ENCODE measurements around the gene CUX1. TPM values are rescaled to one million over a fixed set of nuclear protein-coding genes. Genes with fewer than 3 reads are reported as not detected.

CUX1 gene
- total and polyA plus RNA-seq, 2 of the 13 experiments (the other 11 are each of a cell fraction or from before 2014, with no cell fraction given) = 13.7 to 14.9 TPM

- H3K9me3 ChIP-seq (ENCODE audit: low read length) = no peaks in the 10 kb centered on the region
- no peak overlapping the region for H3K9ac ChIP-seq (ENCODE audit: insufficient read depth, low read depth, low read length)
- FAIRE-seq = no peak
- no peak overlapping the region; the same call in 1 of the 2 replicates for H3K4me2 ChIP-seq (ENCODE audit: low read depth, low read length)
- H3K27ac ChIP-seq (ENCODE audit: extremely low read length, insufficient read depth, low read length) = no peak overlapping the region
- H2AFZ ChIP-seq (ENCODE audit: low read length) = no peak overlapping the region
- peak; percentile 37 for ATAC-seq
- H3K36me3 ChIP-seq (replicated peaks in 1 of 2; ENCODE audit: control insufficient read depth in 1 of 2, insufficient read depth in 2 of 2, low read length in 2 of 2) = no peaks in the 10 kb centered on the region
- TF ChIP-seq AKAP8 (CRISPR knock-in tag; IDR thresholded peaks at IDR 0.05) (no peak), HBP1 (CRISPR knock-in tag; IDR thresholded peaks at IDR 0.05; ENCODE audit: low read depth) (no peak), CTCF (CRISPR knock-in tag; IDR thresholded peaks at IDR 0.05) (peak; percentile 19; the same call in 1 of the 2 replicates), HINFP (CRISPR knock-in tag; IDR thresholded peaks at IDR 0.05; ENCODE audit: low read depth) (no peak), ZNF724P (CRISPR knock-in tag; IDR thresholded peaks at IDR 0.05; ENCODE audit: borderline replicate concordance) (no peak), ZFX (CRISPR knock-in tag; IDR thresholded peaks at IDR 0.05; ENCODE audit: low read depth) (0 out of 2 replicates have a peak, but pooled peaks have one; percentile 6), NR0B2 (CRISPR knock-in tag; IDR thresholded peaks at IDR 0.05) (no peak), ZNF687 (CRISPR knock-in tag; IDR thresholded peaks at IDR 0.05) (peak; percentile 55)
- intact Hi-C loops (cut with micrococcal nuclease; ENCODE audit: unreplicated experiment) (no loop called here), in situ Hi-C loops (cut with HindIII; ENCODE audit: extremely low pct_ligation_motif_present, low pct_unique_long_range_greater_than_20kb) (no loop called here)
- no peak overlapping the region for H3K4me3 ChIP-seq (replicated peaks in 1 of 3; ENCODE audit: insufficient read depth in 1 of 3, low read depth in 2 of 3, low read length in 3 of 3)
- ChIA-PET CTCF (ENCODE audit: low intra/inter-chr PET ratio, low total read pairs) (no interaction called here), POLR2A (no interaction called here)
- no peaks in the 10 kb centered on the region for H4K20me1 ChIP-seq (ENCODE audit: insufficient read depth, low read length)
- H3K27me3 ChIP-seq (ENCODE audit: control insufficient read depth in 1 of 2, insufficient read depth in 2 of 2, low read length in 2 of 2) = peaks cover 0 to 5% of the 10 kb centered on the region in 2 experiments; a peak in 1 of 5 replicates
- no CpG with 5 or more reads among the region's 11 CpGs for WGBS (ENCODE audit: low lambda C conversion rate)
- no peak for DNase-seq (ENCODE audit: low spot score)
- peaks cover 28% of the 10 kb centered on the region for H3K4me1 ChIP-seq (ENCODE audit: insufficient read depth, low read length)
- no TSS peak for BruUV-seq (replicated peaks)
- H3K79me2 ChIP-seq (ENCODE audit: insufficient read depth, low read length) = no peaks in the 10 kb centered on the region
These were observed 487.2 kb downstream of the CUX1 start for GRCh38 chr7:102304668-102305067.
